ENCODE data around the gene MICAL2.

MICAL2 gene

DNA sequence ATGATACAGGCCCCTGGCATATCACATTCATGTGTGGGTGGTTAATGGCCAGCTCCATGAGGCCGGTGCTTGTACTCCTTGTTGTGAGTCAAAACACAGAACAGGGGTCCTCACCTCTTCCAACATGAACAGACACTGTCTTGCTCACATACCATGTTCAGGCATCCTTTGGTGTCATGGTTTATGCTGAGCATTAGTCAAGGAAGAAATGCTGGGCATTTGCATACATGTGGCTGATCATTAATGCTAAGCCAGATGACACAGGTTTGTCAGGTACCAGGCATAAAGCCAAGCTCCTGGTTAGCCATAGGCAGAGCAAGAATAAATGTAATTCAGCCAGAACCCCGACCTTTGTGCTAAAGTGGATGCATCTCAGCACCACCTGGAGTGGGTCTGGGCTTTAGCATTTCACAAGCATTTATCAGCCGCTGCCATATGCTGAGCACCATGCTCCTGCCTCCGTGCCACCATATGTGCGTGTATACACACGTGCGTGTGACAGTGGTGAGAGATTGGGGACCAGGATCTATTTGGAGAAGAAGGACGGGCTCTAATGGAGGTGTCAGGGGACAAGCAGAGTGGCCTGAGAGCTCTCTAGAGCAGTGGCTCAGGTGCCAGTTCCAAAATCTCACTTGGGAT, 55.0 kb downstream of the MICAL2 start:
- ATAC-seq (replicated peaks) (no peak), DNase-seq (no peak)
- peaks cover 5% of the 10 kb centered on the region for H3K36me3 Mint-ChIP-seq (ENCODE audit: insufficient read depth)
- H3K4me3 Mint-ChIP-seq: no peak overlapping the region
- no peaks in the 10 kb centered on the region for H3K9me3 Mint-ChIP-seq
- no peaks in the 10 kb centered on the region for H3K27me3 Mint-ChIP-seq
- no peak overlapping the region for H3K27ac Mint-ChIP-seq
- peaks cover 0 to 4% of the 10 kb centered on the region in 2 donors for H3K4me1 Mint-ChIP-seq (ENCODE audit: low read depth in 2 of 2)

DNA sequence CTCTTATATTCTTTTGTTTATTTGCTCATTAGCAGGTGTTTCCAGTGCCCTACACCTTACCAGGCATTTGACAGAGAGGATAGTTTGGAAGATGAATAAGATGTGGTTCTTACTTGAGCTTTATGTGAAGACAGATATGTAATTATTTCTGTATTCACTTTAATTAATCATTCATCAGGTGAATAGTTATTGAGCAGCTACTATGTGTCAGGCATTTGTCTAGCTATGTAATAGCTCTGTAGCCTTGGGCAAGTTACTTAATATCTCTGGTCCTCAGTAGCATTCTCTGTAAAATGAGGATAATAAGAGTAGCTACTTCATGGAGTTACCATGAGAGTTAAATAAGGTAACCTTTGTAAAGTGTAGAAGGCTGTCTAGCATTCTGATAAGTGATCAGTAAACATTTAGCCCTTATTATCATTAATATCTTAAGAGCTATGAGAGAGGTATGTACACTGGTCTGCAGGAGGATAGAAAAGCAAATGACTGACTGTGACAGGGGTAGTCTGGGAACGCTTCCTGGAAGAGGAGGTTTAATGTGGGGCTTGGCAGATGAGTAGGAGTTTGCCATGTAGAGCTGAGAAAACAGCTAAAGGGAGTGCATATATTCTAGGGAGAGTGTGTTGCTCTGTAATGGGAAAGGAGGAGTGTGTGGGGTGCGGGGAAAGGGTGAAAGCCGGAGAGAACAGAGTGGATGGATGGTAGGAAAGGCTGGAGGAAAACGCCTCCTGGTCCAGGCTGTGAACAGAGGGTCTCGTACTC, 56.1 kb downstream of the MICAL2 start:
- Mint-ChIP-seq H3K27me3 (no peaks in the 10 kb centered on the region), H3K27ac (peak overlapping the region; percentile 14 to 44), H3K36me3 (ENCODE audit: insufficient read depth) (peaks cover 5% of the 10 kb centered on the region), H3K4me1 (ENCODE audit: low read depth in 2 of 2) (peaks cover 0 to 2% of the 10 kb centered on the region in 2 donors), H3K9me3 (no peaks in the 10 kb centered on the region), H3K4me3 (no peak overlapping the region)
- DNase-seq: no peak
- ATAC-seq (replicated peaks): no peak

DNA sequence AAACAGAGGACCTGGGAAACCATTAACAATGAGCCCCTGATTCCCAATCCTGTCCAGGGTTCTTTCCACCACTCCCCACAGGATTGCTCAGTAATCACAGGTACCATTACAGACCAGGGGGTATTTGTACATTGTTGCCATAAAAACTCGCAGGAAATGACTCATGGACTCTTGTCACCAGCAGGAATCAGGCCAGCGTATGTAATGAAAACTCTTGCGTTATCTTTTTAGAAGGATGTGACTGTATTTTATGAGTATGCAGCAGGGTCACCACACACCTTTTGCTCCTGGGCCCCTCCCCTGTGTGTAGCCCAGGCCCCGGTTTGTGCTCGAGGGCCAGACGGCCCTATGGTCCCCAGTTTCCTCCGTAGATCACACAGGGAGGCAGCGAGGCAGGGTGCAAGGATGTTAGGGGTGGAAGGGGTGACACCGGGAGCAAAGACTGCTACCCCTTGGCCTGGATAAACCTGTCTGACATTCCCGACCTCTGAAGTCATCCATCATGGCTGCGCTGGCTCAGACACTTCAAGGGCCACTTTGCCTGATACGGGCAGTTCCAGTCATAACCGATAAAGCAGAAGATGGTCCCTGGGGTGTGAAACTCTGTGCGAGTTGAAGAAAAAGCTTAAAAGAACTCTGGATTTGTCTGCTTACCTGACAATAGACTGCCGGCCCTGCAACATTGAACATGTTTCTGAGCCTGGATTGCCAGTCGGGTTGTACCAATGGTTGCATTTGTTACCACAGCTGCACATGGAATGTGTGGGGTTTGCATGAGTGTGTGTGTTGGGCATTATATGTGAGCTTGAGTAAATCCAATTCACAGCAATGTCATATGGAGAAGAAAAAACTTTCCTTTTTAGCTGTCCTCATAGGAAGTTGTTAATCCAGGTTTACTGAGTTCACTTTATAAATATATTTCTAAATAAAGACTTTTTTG, 56.9 kb downstream of the MICAL2 start:
- DNase-seq (no peak), ATAC-seq (replicated peaks) (peak; percentile 24)
- peaks cover 0 to 2% of the 10 kb centered on the region in 2 donors for H3K4me1 Mint-ChIP-seq (ENCODE audit: low read depth in 2 of 2)
- H3K36me3 Mint-ChIP-seq (ENCODE audit: insufficient read depth): peaks cover 5% of the 10 kb centered on the region
- no peak overlapping the region for H3K4me3 Mint-ChIP-seq
- H3K9me3 Mint-ChIP-seq: no peaks in the 10 kb centered on the region
- no peaks in the 10 kb centered on the region for H3K27me3 Mint-ChIP-seq
- peak overlapping the region; percentile 14 to 44 for H3K27ac Mint-ChIP-seq

DNA sequence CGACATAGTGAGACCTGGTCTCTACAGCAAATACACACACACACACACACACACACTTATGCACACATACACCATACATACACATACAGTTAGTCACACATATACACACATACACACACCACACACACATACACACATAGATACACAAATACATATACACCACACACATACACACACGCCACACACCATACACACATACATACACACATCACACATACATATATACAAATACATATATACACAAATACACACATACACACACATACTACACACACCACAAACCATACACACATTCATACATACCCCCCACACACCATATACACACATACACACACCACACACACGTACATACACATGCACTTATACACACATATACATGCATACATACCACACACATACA, 57.7 kb downstream of the MICAL2 start:
- no peaks in the 10 kb centered on the region for H3K27me3 Mint-ChIP-seq
- peaks cover 0 to 2% of the 10 kb centered on the region in 2 donors for H3K4me1 Mint-ChIP-seq (ENCODE audit: low read depth in 2 of 2)
- peaks cover 2% of the 10 kb centered on the region for H3K36me3 Mint-ChIP-seq (ENCODE audit: insufficient read depth)
- no peak for DNase-seq
- H3K27ac Mint-ChIP-seq: no peak overlapping the region
- H3K9me3 Mint-ChIP-seq: no peaks in the 10 kb centered on the region
- no peak for ATAC-seq (replicated peaks)
- H3K4me3 Mint-ChIP-seq: no peak overlapping the region

DNA sequence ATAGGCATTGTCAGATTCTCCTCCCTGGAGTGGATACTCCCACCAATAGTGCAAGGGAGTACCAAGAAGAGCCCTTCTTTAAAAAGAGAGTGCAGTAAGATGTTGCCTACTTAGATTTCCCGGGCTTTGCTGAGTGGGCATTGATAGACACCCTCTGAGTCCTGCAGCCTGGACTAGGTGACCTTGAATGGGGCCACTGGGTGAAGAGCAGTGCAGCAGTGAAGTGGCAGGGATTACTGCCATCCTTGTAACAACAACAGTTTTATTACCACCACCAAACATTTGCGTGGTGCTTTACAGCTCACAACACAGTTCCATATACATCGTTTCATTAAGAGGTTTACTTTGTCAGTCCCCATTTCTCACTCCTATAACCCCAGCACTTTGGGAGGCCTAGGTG, 59.4 kb downstream of the MICAL2 start:
- H3K36me3 Mint-ChIP-seq (ENCODE audit: insufficient read depth): peaks cover 2% of the 10 kb centered on the region
- H3K27ac Mint-ChIP-seq: no peak overlapping the region
- ATAC-seq (replicated peaks) (no peak), DNase-seq (no peak)
- H3K4me1 Mint-ChIP-seq (ENCODE audit: low read depth in 2 of 2): peaks cover 0 to 2% of the 10 kb centered on the region in 2 donors
- H3K27me3 Mint-ChIP-seq: no peaks in the 10 kb centered on the region
- no peak overlapping the region for H3K4me3 Mint-ChIP-seq
- H3K9me3 Mint-ChIP-seq: no peaks in the 10 kb centered on the region

DNA sequence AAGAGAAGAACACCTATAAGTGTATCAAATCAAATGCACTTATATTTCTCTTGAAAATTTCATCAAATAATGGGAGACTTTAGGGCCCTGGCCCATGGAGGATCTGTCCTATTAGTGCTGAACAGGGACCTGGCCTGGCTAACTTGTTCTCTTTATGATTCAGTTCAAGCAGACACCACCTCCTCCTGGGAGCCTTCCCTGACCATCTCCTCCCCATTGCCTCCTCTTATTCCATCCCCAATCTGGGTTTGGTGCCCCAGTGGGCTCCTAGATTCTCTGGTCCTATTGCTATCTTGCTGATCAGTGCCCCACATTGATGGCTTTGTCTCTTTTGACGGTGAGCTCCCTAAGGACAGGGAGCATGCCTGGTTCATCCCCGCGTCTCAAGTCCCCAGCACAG, 60.1 kb downstream of the MICAL2 start:
- Mint-ChIP-seq H3K4me3 (no peak overlapping the region), H3K4me1 (ENCODE audit: low read depth in 2 of 2) (peaks cover 3 to 5% of the 10 kb centered on the region in 2 donors), H3K27ac (no peak overlapping the region), H3K9me3 (no peaks in the 10 kb centered on the region), H3K36me3 (ENCODE audit: insufficient read depth) (peaks cover 2% of the 10 kb centered on the region), H3K27me3 (no peaks in the 10 kb centered on the region)
- ATAC-seq (replicated peaks): no peak
- no peak for DNase-seq

DNA sequence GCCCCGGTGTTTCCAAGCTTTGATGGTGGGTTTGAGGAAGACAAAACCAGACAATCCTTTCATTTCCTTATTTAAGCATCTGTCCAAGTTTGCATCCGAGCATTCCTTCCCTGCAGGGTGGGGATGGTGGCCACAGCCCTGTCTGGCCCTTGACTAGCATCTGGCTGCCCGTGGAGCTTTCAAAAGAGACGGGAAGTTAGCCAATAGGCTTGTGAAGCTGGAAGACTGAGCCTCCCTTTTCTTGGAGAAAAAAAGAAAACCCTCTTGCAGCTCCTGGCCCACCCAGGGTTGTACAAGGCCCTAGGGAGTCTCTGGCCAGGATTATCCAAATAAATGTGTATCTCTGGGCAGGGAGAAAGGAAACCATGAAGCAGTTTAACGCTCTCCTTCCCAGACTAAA, 60.6 kb downstream of the MICAL2 start:
- no peaks in the 10 kb centered on the region for H3K27me3 Mint-ChIP-seq
- no peaks in the 10 kb centered on the region for H3K9me3 Mint-ChIP-seq
- H3K4me3 Mint-ChIP-seq: no peak overlapping the region
- peaks cover 8 to 10% of the 10 kb centered on the region in 2 donors for H3K4me1 Mint-ChIP-seq (ENCODE audit: low read depth in 2 of 2)
- no peak for ATAC-seq (replicated peaks)
- H3K36me3 Mint-ChIP-seq (ENCODE audit: insufficient read depth): peaks cover 2% of the 10 kb centered on the region
- H3K27ac Mint-ChIP-seq: peak overlapping the region in 1 of 2 donors; percentile 70
- DNase-seq: no peak

DNA sequence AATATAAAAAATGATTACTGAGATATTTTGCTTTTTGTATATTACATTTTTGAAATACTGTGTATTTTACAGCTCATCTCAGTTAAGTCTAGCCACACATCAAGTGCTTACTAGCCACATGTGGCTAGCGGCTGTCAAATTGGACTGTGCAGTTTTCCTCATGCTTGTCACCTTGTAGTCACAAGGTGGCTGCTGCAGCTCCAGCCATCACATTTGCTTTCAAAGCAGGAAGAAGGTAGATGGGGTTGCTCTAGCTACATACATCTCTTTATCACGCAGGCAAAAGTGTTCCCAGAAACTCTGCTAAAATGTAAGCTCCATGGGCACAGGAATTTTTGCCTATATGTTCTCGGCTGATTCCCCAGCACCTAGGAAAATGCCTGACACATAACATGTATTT, 61.5 kb downstream of the MICAL2 start:
- DNase-seq: no peak
- Mint-ChIP-seq H3K27me3 (no peaks in the 10 kb centered on the region), H3K36me3 (ENCODE audit: insufficient read depth) (no peaks in the 10 kb centered on the region), H3K4me1 (ENCODE audit: low read depth in 2 of 2) (peaks cover 15 to 17% of the 10 kb centered on the region in 2 donors), H3K4me3 (no peak overlapping the region), H3K27ac (no peak overlapping the region), H3K9me3 (no peaks in the 10 kb centered on the region)
- no peak for ATAC-seq (replicated peaks)

DNA sequence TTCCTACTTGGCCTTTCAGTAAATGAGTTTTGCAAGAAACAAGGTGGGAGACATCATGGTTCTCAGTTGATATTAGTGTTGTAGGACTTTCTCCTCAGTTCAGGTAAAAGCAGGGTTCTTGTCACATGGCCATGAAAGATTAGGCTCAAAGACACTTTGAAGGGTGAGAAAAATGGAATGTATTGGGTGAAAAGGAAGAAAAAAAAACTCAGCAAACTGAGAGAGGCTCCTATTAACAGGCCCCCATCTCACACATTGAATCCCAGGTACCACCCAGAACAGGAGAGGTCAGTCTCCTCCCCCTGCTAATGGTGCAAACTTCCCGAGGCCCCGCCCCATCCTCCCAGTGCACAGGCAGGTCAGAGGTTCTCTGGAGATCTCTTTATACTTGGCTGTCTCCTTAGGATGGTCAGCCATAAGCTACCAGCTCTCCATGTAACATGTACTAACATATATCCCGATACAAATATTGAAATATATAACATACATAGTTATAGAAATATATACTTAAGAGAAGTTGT, 62.2 kb downstream of the MICAL2 start:
- Mint-ChIP-seq H3K4me1 (ENCODE audit: low read depth in 2 of 2) (peaks cover 13 to 17% of the 10 kb centered on the region in 2 donors), H3K9me3 (no peaks in the 10 kb centered on the region), H3K27ac (no peak overlapping the region), H3K4me3 (no peak overlapping the region), H3K36me3 (ENCODE audit: insufficient read depth) (no peaks in the 10 kb centered on the region), H3K27me3 (no peaks in the 10 kb centered on the region)
- ATAC-seq (replicated peaks) (no peak), DNase-seq (no peak)

DNA sequence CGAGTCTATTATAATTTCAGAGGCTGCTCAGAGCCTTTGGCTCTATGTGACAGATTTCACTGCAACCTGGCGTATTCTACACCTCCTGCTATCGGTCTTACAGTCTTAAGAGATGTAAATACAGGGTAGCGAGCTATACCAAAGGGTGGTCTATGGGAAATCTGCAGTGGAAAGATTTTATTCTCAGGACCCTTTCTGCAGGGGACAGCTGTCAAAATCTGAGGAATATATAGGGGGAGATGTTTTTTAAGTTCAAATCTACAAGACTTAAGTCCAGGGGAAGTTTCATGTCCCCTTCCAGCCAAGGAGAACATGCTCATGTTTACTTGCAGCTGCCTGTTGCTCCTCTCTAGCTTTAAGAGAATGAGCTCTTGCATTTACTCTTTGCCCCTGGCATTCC, 62.7 kb downstream of the MICAL2 start:
- Mint-ChIP-seq H3K4me3 (no peak overlapping the region), H3K4me1 (ENCODE audit: low read depth in 2 of 2) (peaks cover 13 to 17% of the 10 kb centered on the region in 2 donors), H3K27ac (no peak overlapping the region), H3K27me3 (no peaks in the 10 kb centered on the region), H3K36me3 (ENCODE audit: insufficient read depth) (no peaks in the 10 kb centered on the region), H3K9me3 (no peaks in the 10 kb centered on the region)
- no peak for DNase-seq
- ATAC-seq (replicated peaks): no peak

DNA sequence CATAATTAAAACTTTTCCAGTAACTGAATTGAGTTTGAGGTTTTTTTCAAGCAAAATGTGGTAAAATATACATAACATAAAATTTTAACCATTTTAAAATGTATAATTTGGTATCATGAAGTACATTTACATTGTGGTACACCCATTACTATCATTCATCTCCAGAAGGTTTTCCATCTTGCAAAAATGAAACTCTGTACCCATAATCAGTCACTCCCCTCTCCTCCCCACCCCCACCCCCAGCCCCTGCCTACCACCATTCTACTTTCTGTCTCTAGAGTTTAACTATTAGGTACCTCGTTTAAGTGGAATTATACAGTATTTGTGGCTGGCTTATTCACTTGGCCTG, 63.7 kb downstream of the MICAL2 start:
- H3K4me1 Mint-ChIP-seq (ENCODE audit: low read depth in 2 of 2): peaks cover 15 to 21% of the 10 kb centered on the region in 2 donors
- H3K4me3 Mint-ChIP-seq: no peak overlapping the region
- H3K36me3 Mint-ChIP-seq (ENCODE audit: insufficient read depth): no peaks in the 10 kb centered on the region
- H3K9me3 Mint-ChIP-seq: no peaks in the 10 kb centered on the region
- peak overlapping the region in 1 of 2 donors; percentile 70 for H3K27ac Mint-ChIP-seq
- ATAC-seq (replicated peaks): no peak
- DNase-seq: no peak
- H3K27me3 Mint-ChIP-seq: no peaks in the 10 kb centered on the region

DNA sequence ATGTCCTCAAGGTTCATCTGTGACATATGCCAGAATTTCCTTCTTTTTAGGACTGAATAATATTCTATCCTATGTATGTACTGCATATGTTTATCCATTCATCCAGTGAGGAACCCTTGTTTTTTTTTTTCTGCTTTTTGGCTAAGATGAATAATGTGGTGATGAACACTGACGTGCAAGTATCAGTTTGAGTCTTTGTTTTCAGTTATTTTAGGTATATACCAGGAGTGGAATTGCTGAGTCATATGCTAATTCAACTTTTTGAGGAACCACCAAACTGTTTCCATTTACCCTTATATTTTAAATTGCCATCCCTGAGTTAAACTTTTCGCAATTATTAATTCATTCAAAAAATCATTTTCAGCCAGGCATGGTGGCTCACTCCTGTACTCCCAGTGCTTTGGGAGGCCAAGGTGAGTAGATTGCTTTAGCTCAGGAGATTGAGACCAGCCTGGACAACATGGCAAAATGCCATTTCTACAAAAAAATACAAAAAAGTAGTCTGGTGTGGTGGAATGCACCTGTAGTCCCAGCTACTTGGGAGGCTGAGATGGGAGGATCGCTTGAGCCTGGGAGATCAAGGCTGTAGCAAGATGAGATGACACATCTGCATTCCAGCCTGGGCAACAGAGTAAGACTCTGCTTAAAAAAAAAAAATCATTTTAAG, 64.2 kb downstream of the MICAL2 start:
- Mint-ChIP-seq H3K4me1 (ENCODE audit: low read depth in 2 of 2) (peaks cover 20 to 26% of the 10 kb centered on the region in 2 donors), H3K9me3 (no peaks in the 10 kb centered on the region), H3K4me3 (no peak overlapping the region), H3K36me3 (ENCODE audit: insufficient read depth) (no peaks in the 10 kb centered on the region), H3K27me3 (no peaks in the 10 kb centered on the region), H3K27ac (peak overlapping the region in 1 of 2 donors; percentile 70)
- no peak for ATAC-seq (replicated peaks)
- DNase-seq: no peak

DNA sequence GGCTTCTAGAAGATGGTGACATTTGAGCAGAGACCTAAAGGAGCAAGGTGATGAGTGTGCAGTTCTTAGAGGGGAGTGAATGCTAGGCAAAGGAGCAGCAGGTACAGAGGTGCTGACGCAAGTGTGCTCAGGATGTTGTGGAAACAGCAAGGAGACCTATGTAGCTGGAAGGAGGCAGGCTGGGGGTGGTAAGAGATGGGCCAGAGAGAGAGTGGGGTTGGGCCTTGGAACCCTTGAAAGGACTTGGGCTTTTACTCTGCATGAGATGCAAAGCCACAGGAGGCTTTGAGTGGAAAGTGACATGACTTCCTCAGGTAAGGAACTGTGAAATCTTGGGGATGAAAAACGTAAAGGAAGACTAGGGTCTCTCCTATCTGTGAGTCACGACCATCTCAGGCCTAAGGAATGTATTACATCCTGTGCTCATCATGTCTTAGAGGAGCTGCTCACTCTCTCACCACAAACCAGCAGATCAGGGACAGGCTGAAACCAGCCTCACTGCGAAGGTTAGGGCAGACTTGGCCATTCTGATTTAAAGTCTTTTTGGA, 65.4 kb downstream of the MICAL2 start:
- Mint-ChIP-seq H3K27me3 (no peaks in the 10 kb centered on the region), H3K27ac (peak overlapping the region; percentile 44 to 70), H3K36me3 (ENCODE audit: insufficient read depth) (no peaks in the 10 kb centered on the region), H3K4me3 (no peak overlapping the region), H3K4me1 (ENCODE audit: low read depth in 2 of 2) (peaks cover 23 to 31% of the 10 kb centered on the region in 2 donors), H3K9me3 (no peaks in the 10 kb centered on the region)
- ATAC-seq (replicated peaks) (peak; percentile 87), DNase-seq (no peak)

All from effector memory CD8-positive, alpha-beta T cell (primary cell).